Measurements from ENCODE around the gene ARX. TPM values are rescaled to one million over a fixed set of nuclear protein-coding genes. Genes with fewer than 3 reads are reported as not detected.

Gene ARX
- total and polyA plus RNA-seq, 7 donors, result 0.10 to 0.23 TPM; not detected in 5

DNA sequence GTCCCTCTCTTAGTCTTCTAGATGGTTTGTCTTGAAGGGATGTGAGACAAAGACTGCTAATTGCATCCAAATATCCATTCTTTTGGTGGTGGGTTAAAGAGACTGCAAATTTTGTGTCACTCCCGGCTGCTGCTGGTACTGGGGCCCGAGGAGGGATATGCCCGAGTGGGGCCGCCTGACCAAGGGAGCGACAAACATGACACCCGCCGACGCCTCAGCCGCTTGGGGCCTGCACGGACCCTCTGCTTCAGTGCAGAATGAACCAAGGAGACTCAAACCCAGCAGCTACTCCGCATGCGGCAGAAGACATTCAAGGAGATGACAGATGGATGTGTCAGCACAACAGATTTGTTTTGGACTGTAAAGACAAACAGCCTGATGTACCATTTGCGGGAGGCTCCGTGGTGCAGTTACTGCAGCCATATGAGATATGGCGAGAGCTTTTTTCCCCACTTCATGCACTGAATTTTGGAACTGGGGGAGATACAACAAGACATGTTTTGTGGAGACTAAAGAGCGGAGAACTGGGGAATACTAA is 13.6 kb upstream of the ARX start:
- no peak for DNase-seq
- WGBS, 2 donors, result 92 to 94% methylated on average over 16 of the region's 16 CpGs
- no peak for TF ChIP-seq POLR2AphosphoS5 (IDR thresholded peaks at IDR 0.05)
- no peak for TF ChIP-seq POLR2A (IDR thresholded peaks at IDR 0.05)
- no peak for TF ChIP-seq EP300 (IDR thresholded peaks at IDR 0.05)
- TF ChIP-seq, protein P1, sequence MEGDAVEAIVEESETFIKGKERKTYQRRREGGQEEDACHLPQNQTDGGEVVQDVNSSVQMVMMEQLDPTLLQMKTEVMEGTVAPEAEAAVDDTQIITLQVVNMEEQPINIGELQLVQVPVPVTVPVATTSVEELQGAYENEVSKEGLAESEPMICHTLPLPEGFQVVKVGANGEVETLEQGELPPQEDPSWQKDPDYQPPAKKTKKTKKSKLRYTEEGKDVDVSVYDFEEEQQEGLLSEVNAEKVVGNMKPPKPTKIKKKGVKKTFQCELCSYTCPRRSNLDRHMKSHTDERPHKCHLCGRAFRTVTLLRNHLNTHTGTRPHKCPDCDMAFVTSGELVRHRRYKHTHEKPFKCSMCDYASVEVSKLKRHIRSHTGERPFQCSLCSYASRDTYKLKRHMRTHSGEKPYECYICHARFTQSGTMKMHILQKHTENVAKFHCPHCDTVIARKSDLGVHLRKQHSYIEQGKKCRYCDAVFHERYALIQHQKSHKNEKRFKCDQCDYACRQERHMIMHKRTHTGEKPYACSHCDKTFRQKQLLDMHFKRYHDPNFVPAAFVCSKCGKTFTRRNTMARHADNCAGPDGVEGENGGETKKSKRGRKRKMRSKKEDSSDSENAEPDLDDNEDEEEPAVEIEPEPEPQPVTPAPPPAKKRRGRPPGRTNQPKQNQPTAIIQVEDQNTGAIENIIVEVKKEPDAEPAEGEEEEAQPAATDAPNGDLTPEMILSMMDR (IDR thresholded peaks at IDR 0.05), result no peak
- intact Hi-C loops (cut with DNase I), result no loop called here
- Histone ChIP-seq H3K36me3 (no peaks in the 10 kb centered on the region), H3K4me1 (no peaks in the 10 kb centered on the region), H3K4me3 (no peak overlapping the region), H3K27ac (no peak overlapping the region), H3K27me3 (no peaks in the 10 kb centered on the region), H3K9me3 (no peaks in the 10 kb centered on the region)

GRCh38 chrX:25028726-25029125 is 13.0 kb upstream of the ARX start:
- H3K27me3 ChIP-seq, result peaks cover 0 to 4% (median 0%) of the 10 kb centered on the region in 3 donors
- no peak overlapping the region for H3K27ac ChIP-seq
- DNase-seq, result no peak
- no peaks in the 10 kb centered on the region for H3K36me3 ChIP-seq
- H3K9me3 ChIP-seq, result no peaks in the 10 kb centered on the region
- no peak overlapping the region for H3K4me3 ChIP-seq
- H3K4me1 ChIP-seq, result no peaks in the 10 kb centered on the region
- TF ChIP-seq EP300 (IDR thresholded peaks at IDR 0.05), result no peak
- no peak for TF ChIP-seq POLR2AphosphoS5 (IDR thresholded peaks at IDR 0.05)
- TF ChIP-seq, protein P1 (IDR thresholded peaks at IDR 0.05), result no peak
- TF ChIP-seq POLR2A (IDR thresholded peaks at IDR 0.05), result no peak
- 73 to 82% methylated on average over 7 of the region's 7 CpGs for WGBS, 2 donors
- intact Hi-C loops (cut with DNase I), result no loop called here

DNA sequence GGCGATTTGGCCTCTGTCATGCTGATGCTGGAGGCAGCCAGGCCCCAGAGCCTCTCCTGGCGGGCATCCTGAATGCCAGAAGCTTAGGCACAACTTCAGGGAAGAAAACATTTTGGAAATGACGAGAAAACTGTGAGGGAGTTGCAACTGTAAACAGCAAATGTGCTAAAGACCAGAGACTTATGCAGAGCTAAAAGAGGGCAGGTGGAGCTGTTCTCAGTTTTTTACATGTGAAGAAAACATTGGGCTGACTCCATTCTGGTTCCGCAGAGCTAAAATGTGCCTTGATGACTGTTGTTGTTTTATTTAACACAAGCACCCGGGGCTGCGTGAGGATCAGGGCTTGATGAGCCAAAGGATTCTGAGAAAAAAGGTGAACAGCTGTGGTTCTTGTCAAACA is 10.8 kb upstream of the ARX start:
- intact Hi-C loops (cut with DNase I), result no loop called here
- Histone ChIP-seq H3K9me3 (no peaks in the 10 kb centered on the region), H3K27me3 (peaks cover 14 to 25% (median 16%) of the 10 kb centered on the region in 3 donors), H3K27ac (no peak overlapping the region), H3K4me3 (no peak overlapping the region), H3K36me3 (no peaks in the 10 kb centered on the region), H3K4me1 (peaks cover 0 to 4% (median 0%) of the 10 kb centered on the region in 4 donors)
- TF ChIP-seq, protein P1 (IDR thresholded peaks at IDR 0.05), result no peak
- TF ChIP-seq POLR2A (IDR thresholded peaks at IDR 0.05), result no peak
- TF ChIP-seq EP300 (IDR thresholded peaks at IDR 0.05), result no peak
- no peak for TF ChIP-seq POLR2AphosphoS5 (IDR thresholded peaks at IDR 0.05)
- WGBS, 2 donors, result 59 to 60% methylated on average over 6 of the region's 6 CpGs
- no peak for DNase-seq

GRCh38 chrX:25025615-25026014 is 9.8 kb upstream of the ARX start:
- no peak overlapping the region for H3K27ac ChIP-seq
- peaks cover 0 to 10% (median 2%) of the 10 kb centered on the region in 4 donors for H3K4me1 ChIP-seq
- TF ChIP-seq EP300 (IDR thresholded peaks at IDR 0.05), result no peak
- TF ChIP-seq, protein P1 (IDR thresholded peaks at IDR 0.05), result no peak
- intact Hi-C loops (cut with DNase I), result no loop called here
- H3K27me3 ChIP-seq, result peaks cover 23 to 35% (median 24%) of the 10 kb centered on the region in 3 donors
- 43 to 70% methylated on average over 2 of the region's 2 CpGs for WGBS, 2 donors
- DNase-seq, result no peak
- no peak overlapping the region for H3K4me3 ChIP-seq
- no peaks in the 10 kb centered on the region for H3K9me3 ChIP-seq
- H3K36me3 ChIP-seq, result no peaks in the 10 kb centered on the region

DNA sequence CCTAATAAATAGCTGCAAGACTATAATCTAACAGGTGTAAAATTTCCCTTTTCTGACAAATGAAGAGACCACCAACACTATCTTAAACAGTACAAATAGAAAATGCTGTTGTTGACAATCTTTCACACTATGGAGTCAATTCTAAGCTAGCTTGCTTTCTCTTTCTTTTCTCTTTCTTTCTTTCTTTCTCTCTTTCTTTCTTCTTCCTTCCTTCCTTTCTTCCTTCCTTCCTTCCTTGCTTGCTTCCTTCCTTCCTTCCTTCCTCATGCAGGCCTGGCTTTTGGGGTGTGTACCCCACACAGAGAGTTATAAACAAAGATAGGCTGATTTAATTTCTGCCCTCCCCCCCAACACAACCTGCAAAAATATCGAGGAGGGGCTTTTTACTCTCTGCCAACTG is 8.1 kb upstream of the ARX start:
- intact Hi-C loops (cut with DNase I), result no loop called here
- no peak for TF ChIP-seq POLR2A (IDR thresholded peaks at IDR 0.05)
- no peak for TF ChIP-seq POLR2AphosphoS5 (IDR thresholded peaks at IDR 0.05)
- TF ChIP-seq EP300 (IDR thresholded peaks at IDR 0.05), result no peak
- TF ChIP-seq, protein P1 (IDR thresholded peaks at IDR 0.05), result no peak
- Histone ChIP-seq H3K9me3 (no peaks in the 10 kb centered on the region), H3K36me3 (no peaks in the 10 kb centered on the region), H3K27ac (no peak overlapping the region), H3K27me3 (peaks cover 37 to 52% (median 40%) of the 10 kb centered on the region in 3 donors), H3K4me3 (no peak overlapping the region), H3K4me1 (peaks cover 0 to 11% (median 3%) of the 10 kb centered on the region in 4 donors)
- no peak for DNase-seq
- 25 to 41% methylated on average over 1 of the region's 1 CpG for WGBS, 2 donors
